Measurements from ENCODE around the gene NCOA5.
A peak's percentile ranks its signal among the peaks of the same experiment; 100 is the strongest.

NCOA5 gene

DNA sequence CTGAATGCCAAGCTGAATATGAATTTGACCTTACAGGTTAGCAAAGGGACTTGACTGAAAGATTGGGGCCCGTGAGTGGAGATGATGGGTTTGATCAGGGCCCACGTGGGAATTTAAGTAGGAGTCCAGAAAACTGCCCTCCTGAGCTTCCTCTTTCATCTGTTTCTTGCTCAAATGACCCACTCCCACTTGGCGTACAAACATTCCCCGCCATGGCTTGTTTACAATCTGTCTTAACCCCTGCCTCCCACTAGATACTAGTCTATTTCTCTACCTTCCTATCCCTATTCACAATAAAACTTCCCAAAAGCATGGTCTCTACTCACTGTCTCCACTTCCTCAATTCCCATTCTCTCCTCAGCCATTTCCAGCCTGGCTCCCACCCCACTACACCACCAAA lies 71.7 kb downstream of the NCOA5 start:
- no peak for DNase-seq (ENCODE audit: low read depth, low spot score)
- CTCF ChIA-PET, result interaction anchor here (1.0 to 1.6 kb wide), 4 partner anchors 10 to 331 kb away, joined by 3 to 6 read pairs (median 3); partner anchors contain the start of gene SLC12A5
- no peak overlapping the region for H3K4me3 ChIP-seq (ENCODE audit: low read depth, low read length)
- TF ChIP-seq, protein P1, sequence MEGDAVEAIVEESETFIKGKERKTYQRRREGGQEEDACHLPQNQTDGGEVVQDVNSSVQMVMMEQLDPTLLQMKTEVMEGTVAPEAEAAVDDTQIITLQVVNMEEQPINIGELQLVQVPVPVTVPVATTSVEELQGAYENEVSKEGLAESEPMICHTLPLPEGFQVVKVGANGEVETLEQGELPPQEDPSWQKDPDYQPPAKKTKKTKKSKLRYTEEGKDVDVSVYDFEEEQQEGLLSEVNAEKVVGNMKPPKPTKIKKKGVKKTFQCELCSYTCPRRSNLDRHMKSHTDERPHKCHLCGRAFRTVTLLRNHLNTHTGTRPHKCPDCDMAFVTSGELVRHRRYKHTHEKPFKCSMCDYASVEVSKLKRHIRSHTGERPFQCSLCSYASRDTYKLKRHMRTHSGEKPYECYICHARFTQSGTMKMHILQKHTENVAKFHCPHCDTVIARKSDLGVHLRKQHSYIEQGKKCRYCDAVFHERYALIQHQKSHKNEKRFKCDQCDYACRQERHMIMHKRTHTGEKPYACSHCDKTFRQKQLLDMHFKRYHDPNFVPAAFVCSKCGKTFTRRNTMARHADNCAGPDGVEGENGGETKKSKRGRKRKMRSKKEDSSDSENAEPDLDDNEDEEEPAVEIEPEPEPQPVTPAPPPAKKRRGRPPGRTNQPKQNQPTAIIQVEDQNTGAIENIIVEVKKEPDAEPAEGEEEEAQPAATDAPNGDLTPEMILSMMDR (IDR thresholded peaks at IDR 0.05; ENCODE audit: insufficient read depth, low read length, missing control alignments), result no peak
- POLR2A ChIA-PET, result no interaction called here

DNA sequence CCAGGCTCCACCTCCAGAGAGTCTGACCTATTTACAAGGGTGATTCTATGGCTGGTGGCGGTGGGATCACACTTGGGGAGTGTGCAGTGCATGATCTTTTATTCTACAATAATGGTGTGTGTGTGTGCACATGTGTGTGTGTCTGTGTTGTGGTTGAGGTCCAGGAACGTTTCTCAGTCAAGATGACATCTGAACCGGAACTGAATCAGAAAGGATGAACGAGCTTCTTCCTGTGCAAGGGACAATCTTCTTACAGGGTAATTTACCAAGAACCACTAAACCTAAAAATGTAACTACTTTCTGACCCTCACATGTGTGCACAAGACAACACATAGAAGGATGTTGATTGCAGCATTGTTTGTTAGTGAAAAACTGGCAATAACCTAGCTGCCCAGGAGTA lies 72.5 kb downstream of the NCOA5 start:
- POLR2A ChIA-PET, result no interaction called here
- H3K4me3 ChIP-seq (ENCODE audit: low read depth, low read length), result no peak overlapping the region
- TF ChIP-seq, protein P1 (IDR thresholded peaks at IDR 0.05; ENCODE audit: insufficient read depth, low read length, missing control alignments), result no peak
- DNase-seq (ENCODE audit: low read depth, low spot score), result no peak
- CTCF ChIA-PET, result interaction anchor here (0.7 to 1.6 kb wide), 4 partner anchors 11 to 332 kb away, joined by 3 to 6 read pairs (median 4); partner anchors contain the start of gene SLC12A5

GRCh38 chr20:46014517-46015396 lies 75.0 kb downstream of the NCOA5 start:
- no peak for DNase-seq (ENCODE audit: low read depth, low spot score)
- POLR2A ChIA-PET, result no interaction called here
- TF ChIP-seq, protein P1 (IDR thresholded peaks at IDR 0.05; ENCODE audit: insufficient read depth, low read length, missing control alignments), result no peak
- no peak overlapping the region for H3K4me3 ChIP-seq (ENCODE audit: low read depth, low read length)
- CTCF ChIA-PET, result interaction anchor here (0.7 to 5.1 kb wide), 43 partner anchors 9 to 423 kb away, joined by 3 to 51 read pairs (median 5); partner anchors contain the start of genes SLC12A5 and ZNF335

DNA sequence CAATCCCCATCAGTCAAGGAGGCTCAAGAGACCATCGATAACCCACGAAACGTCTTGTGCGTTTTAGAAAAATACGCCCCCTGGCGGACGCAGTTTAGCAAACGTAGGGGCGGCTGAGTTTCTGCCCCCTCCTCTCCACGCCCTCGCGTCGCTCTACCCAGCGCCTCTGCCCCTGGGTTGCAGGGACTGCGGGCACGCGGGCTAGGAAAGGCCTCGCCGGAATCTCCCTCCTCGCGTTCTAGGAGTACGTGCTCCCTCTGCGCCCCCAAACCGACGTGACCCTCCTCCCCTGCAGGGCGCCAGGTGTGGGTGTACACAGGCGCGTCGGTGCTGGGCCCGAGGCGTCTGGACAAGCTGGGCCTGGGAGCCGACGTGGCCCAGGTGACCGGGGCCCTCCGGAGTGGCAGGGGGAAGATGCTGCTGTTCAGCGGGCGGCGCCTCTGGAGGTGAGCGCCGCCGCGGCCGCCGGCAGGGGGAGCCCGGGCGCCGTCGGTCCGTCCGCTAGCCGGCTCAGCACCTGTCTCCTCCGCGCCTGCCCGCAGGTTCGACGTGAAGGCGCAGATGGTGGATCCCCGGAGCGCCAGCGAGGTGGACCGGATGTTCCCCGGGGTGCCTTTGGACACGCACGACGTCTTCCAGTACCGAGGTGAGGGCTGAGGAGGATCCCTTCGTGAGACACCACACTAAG lies 75.8 kb downstream of the NCOA5 start:
- CTCF ChIA-PET, result interaction anchor here (0.6 to 5.1 kb wide), 53 partner anchors 8 to 424 kb away, joined by 3 to 51 read pairs (median 4); partner anchors contain the start of genes SLC12A5 and ZNF335
- TF ChIP-seq, protein P1 (IDR thresholded peaks at IDR 0.05; ENCODE audit: insufficient read depth, low read length, missing control alignments), result peak; percentile 44
- POLR2A ChIA-PET, result no interaction called here
- H3K4me3 ChIP-seq (ENCODE audit: low read depth, low read length), result no peak overlapping the region
- DNase-seq (ENCODE audit: low read depth, low spot score), result no peak

DNA sequence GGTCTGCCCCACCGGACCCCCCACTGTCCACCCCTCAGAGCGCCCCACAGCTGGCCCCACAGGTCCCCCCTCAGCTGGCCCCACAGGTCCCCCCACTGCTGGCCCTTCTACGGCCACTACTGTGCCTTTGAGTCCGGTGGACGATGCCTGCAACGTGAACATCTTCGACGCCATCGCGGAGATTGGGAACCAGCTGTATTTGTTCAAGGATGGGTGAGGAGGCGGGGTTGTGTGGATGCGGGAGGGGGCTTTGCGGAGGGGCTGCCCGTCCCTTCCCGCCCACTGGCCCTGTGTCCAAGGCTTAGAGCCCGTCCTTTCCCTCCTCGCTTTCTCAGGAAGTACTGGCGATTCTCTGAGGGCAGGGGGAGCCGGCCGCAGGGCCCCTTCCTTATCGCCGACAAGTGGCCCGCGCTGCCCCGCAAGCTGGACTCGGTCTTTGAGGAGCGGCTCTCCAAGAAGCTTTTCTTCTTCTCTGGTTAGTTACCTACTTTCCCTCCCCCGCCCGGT lies 76.4 kb downstream of the NCOA5 start:
- DNase-seq (ENCODE audit: low read depth, low spot score), result no peak
- TF ChIP-seq, protein P1 (IDR thresholded peaks at IDR 0.05; ENCODE audit: insufficient read depth, low read length, missing control alignments), result no peak
- CTCF ChIA-PET, result interaction anchor here (0.6 to 5.1 kb wide), 34 partner anchors 10 to 425 kb away, joined by 3 to 51 read pairs (median 5); partner anchors contain the start of genes SLC12A5 and ZNF335
- POLR2A ChIA-PET, result no interaction called here
- no peak overlapping the region for H3K4me3 ChIP-seq (ENCODE audit: low read depth, low read length)

All from AG04449 (cell line).